HL-60 (cell line): ENCODE measurements around the gene DCAF7.

Source experiments
- POLR2AphosphoS5 ChIP-seq: IDR thresholded peaks from 2 replicates; pipeline ENCODE4 v1.6.1; 2012; ENCODE audit warnings: low read depth
- TF ChIP-seq, protein P1 (sequence below): IDR thresholded peaks from one replicate; pipeline ENCODE4 v1.5.1; 2011; ENCODE audit warnings: low read length, control low read depth, inconsistent platforms; ENCODE audit not compliant: insufficient read depth
- TF ChIP-seq, protein P2 (sequence below): IDR thresholded peaks from 2 replicates; pipeline ENCODE4 v1.6.1; 2012; ENCODE audit warnings: low read depth; ENCODE audit not compliant: insufficient replicate concordance

DNA sequence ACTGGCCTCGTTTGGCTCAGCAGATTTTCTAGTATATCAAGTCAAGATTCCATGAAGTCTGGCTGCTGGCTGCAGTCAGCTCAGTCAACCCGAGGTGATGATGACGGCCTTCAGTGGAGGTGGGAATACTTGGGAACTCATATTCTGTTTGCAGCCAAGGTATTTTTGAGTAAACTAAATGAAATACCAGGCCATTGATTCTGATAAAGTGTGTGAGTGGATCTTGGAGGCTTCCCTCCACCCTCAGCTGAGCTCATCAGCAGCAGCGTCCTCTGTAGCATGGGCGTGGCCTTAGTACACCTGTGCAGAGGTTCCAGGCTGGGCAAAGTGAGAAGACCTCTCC, 28.5 kb downstream of the DCAF7 start:
- TF ChIP-seq, protein P1, sequence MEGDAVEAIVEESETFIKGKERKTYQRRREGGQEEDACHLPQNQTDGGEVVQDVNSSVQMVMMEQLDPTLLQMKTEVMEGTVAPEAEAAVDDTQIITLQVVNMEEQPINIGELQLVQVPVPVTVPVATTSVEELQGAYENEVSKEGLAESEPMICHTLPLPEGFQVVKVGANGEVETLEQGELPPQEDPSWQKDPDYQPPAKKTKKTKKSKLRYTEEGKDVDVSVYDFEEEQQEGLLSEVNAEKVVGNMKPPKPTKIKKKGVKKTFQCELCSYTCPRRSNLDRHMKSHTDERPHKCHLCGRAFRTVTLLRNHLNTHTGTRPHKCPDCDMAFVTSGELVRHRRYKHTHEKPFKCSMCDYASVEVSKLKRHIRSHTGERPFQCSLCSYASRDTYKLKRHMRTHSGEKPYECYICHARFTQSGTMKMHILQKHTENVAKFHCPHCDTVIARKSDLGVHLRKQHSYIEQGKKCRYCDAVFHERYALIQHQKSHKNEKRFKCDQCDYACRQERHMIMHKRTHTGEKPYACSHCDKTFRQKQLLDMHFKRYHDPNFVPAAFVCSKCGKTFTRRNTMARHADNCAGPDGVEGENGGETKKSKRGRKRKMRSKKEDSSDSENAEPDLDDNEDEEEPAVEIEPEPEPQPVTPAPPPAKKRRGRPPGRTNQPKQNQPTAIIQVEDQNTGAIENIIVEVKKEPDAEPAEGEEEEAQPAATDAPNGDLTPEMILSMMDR, result no peak
- TF ChIP-seq POLR2AphosphoS5, result no peak
- TF ChIP-seq, protein P2, sequence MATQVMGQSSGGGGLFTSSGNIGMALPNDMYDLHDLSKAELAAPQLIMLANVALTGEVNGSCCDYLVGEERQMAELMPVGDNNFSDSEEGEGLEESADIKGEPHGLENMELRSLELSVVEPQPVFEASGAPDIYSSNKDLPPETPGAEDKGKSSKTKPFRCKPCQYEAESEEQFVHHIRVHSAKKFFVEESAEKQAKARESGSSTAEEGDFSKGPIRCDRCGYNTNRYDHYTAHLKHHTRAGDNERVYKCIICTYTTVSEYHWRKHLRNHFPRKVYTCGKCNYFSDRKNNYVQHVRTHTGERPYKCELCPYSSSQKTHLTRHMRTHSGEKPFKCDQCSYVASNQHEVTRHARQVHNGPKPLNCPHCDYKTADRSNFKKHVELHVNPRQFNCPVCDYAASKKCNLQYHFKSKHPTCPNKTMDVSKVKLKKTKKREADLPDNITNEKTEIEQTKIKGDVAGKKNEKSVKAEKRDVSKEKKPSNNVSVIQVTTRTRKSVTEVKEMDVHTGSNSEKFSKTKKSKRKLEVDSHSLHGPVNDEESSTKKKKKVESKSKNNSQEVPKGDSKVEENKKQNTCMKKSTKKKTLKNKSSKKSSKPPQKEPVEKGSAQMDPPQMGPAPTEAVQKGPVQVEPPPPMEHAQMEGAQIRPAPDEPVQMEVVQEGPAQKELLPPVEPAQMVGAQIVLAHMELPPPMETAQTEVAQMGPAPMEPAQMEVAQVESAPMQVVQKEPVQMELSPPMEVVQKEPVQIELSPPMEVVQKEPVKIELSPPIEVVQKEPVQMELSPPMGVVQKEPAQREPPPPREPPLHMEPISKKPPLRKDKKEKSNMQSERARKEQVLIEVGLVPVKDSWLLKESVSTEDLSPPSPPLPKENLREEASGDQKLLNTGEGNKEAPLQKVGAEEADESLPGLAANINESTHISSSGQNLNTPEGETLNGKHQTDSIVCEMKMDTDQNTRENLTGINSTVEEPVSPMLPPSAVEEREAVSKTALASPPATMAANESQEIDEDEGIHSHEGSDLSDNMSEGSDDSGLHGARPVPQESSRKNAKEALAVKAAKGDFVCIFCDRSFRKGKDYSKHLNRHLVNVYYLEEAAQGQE, result no peak
